ENCODE results near the gene OR5P2.

Gene OR5P2, protein sequence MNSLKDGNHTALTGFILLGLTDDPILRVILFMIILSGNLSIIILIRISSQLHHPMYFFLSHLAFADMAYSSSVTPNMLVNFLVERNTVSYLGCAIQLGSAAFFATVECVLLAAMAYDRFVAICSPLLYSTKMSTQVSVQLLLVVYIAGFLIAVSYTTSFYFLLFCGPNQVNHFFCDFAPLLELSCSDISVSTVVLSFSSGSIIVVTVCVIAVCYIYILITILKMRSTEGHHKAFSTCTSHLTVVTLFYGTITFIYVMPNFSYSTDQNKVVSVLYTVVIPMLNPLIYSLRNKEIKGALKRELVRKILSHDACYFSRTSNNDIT

GRCh38 chr11:7796842-7797241 is at the start of gene OR5P2:
Gene OR5P2 (minus strand): TSS chr11:7796942. CDS start chr11:7796942, 0 bp downstream.
- TF ChIP-seq, protein P1, sequence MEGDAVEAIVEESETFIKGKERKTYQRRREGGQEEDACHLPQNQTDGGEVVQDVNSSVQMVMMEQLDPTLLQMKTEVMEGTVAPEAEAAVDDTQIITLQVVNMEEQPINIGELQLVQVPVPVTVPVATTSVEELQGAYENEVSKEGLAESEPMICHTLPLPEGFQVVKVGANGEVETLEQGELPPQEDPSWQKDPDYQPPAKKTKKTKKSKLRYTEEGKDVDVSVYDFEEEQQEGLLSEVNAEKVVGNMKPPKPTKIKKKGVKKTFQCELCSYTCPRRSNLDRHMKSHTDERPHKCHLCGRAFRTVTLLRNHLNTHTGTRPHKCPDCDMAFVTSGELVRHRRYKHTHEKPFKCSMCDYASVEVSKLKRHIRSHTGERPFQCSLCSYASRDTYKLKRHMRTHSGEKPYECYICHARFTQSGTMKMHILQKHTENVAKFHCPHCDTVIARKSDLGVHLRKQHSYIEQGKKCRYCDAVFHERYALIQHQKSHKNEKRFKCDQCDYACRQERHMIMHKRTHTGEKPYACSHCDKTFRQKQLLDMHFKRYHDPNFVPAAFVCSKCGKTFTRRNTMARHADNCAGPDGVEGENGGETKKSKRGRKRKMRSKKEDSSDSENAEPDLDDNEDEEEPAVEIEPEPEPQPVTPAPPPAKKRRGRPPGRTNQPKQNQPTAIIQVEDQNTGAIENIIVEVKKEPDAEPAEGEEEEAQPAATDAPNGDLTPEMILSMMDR (IDR thresholded peaks at IDR 0.05; ENCODE audit: low read depth, low read length), result no peak

GRCh38 chr11:7846003-7846402 is 49.3 kb upstream of the OR5P2 start:
- TF ChIP-seq, protein P1 (IDR thresholded peaks at IDR 0.05; ENCODE audit: low read depth, low read length), result no peak
- no peak for DNase-seq (ENCODE audit: extremely low read depth, low read depth)

More at GRCh38 chr11:7796842-7797241, at the start of gene OR5P2:
- no peak for DNase-seq (ENCODE audit: extremely low read depth, low read depth)

GRCh38 chr11:7844986-7845385 is 48.2 kb upstream of the OR5P2 start:
- TF ChIP-seq, protein P1 (IDR thresholded peaks at IDR 0.05; ENCODE audit: low read depth, low read length), result no peak
- DNase-seq (ENCODE audit: extremely low read depth, low read depth), result no peak

- no peak for DNase-seq (ENCODE audit: extremely low read depth, low read depth)
- TF ChIP-seq, protein P1 (IDR thresholded peaks at IDR 0.05; ENCODE audit: low read depth, low read length), result no peak
Measured at GRCh38 chr11:7844521-7844920, 47.8 kb upstream of the OR5P2 start.

DNA sequence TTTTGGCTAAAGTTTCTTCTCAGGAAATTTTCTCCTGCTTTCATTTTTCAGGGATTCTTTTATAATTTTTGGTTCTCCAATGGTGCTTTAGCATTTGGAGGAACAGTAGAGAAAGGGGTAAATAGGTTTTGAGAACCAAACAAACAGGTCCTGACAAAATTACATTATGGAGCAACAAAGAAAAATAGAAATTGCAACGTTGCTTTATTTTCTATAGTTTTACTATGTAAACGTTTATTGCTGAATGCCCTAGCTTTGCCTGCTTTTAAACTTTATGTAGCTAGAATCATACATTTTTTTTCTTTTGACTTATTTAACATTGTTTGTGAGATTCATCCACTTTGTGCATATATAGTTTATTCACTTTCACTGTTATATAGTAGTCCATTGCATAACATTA is 43.8 kb upstream of the OR5P2 start:
- TF ChIP-seq, protein P1 (IDR thresholded peaks at IDR 0.05; ENCODE audit: low read depth, low read length), result no peak
- DNase-seq (ENCODE audit: extremely low read depth, low read depth), result no peak

DNA sequence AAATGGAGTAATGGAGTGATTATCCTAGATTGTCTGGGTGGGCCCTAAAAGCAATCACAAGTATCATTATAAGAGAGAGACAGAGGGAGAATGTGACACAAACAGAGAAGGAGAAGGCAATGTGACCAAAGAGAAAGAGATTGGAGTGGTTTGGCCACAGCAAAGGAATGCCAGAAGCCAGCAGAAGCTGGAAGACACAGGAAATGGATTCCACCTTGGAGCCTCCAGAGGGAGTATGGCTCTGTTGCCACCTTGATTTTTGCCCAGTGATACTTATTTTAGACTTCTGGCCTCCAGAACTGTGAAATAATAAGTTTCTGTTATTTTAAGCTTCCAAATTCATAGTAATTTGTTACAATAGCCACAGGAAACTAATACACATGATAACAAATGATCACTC is 36.8 kb upstream of the OR5P2 start:
- TF ChIP-seq, protein P1 (IDR thresholded peaks at IDR 0.05; ENCODE audit: low read depth, low read length), result no peak
- DNase-seq (ENCODE audit: extremely low read depth, low read depth), result no peak

GRCh38 chr11:7830740-7831139 is 34.0 kb upstream of the OR5P2 start, which contains the start of gene OR5P3:
Gene OR5P3 (minus strand): TSS chr11:7830840.
- TF ChIP-seq, protein P1 (IDR thresholded peaks at IDR 0.05; ENCODE audit: low read depth, low read length), result no peak
- no peak for DNase-seq (ENCODE audit: extremely low read depth, low read depth)
